Endothelial cell of umbilical vein (primary cell): ENCODE results near the gene CPTP. TPM values are rescaled to one million over a fixed set of nuclear protein-coding genes. Genes with fewer than 3 reads are reported as not detected.

Experiments used
- BruUV-seq: library from RNA; stranded (reverse); fragments of 400-500 nt; replicated peaks from 2 replicates; lab custom pipeline; 2021; lab: Mats Ljungman, UMichigan
- CTCF ChIA-PET: fragments of 300-600, 350-600 bp; sonication (Branson Sonifier 250); formaldehyde crosslinking; loops from one replicate; lab custom pipeline; 2021; ENCODE audit warnings: antibody characterized with exemption, inconsistent platforms; lab: Charles Lee
- POLR2A ChIA-PET: fragments of 300-600, 350-600 bp; sonication (Branson Sonifier 250); formaldehyde crosslinking; loops from one replicate; lab custom pipeline; 2021; ENCODE audit warnings: antibody characterized with exemption, inconsistent platforms; lab: Charles Lee
- DNase-seq: peaks from one replicate; pipeline ENCODE4 v3.0.0-alpha.2; 2011; ENCODE audit warnings: low read depth, low spot score
- FAIRE-seq: peaks from 2 replicates; lab custom pipeline; 2011; peaks lifted over from hg19 to GRCh38; lab: Jason Lieb, UNC
- H2AFZ ChIP-seq: 2 replicates; pipeline ENCODE4 v1.6.0; 2012; ENCODE audit warnings: low read depth, low read length, control low read depth, inconsistent platforms
- H3K27ac ChIP-seq: 2 replicates; pipeline ENCODE4 v1.5.1; 2011; ENCODE audit warnings: low read depth, mild to moderate bottlenecking, control low read depth, low read length, moderate library complexity; ENCODE audit not compliant: insufficient read depth
- H3K27me3 ChIP-seq, 2 experiments: 2 replicates each; pipeline versions ENCODE4 v1.6.0 to v1.6.1; 2011; ENCODE audit warnings: low read length in 2 of 2, mixed read lengths in 1 of 2; ENCODE audit not compliant: control insufficient read depth in 2 of 2, insufficient read depth in 2 of 2
- H3K36me3 ChIP-seq, 2 experiments: 2 replicates in 1 of 2; 3 replicates in 1 of 2; pipeline ENCODE4 v1.5.1; 2011; ENCODE audit warnings: low read length in 2 of 2, mild to moderate bottlenecking in 1 of 2, moderate library complexity in 1 of 2; ENCODE audit not compliant: control insufficient read depth in 2 of 2, insufficient read depth in 2 of 2; ENCODE audit errors: extremely low read depth in 1 of 2
- H3K4me1 ChIP-seq: 3 replicates; pipeline ENCODE4 v1.5.1; 2011; ENCODE audit warnings: mild to moderate bottlenecking, low read length; ENCODE audit not compliant: control insufficient read depth, insufficient read depth; ENCODE audit errors: extremely low read depth
- H3K4me2 ChIP-seq: 2 replicates; pipeline ENCODE4 v1.6.1; 2011; ENCODE audit warnings: low read length, control low read depth, mixed read lengths; ENCODE audit not compliant: insufficient read depth
- H3K4me3 ChIP-seq, 3 experiments: fragments of 200-600 bp in 1 of 3; sonication (generic), shearing (Covaris generic) in 1 of 3; replicated peaks in 1 of 3; 2 replicates each; pipeline ENCODE4 v1.5.1; 2011 to 2016; ENCODE audit warnings: control low read depth in 3 of 3, low read length in 3 of 3, mild to moderate bottlenecking in 2 of 3, inconsistent platforms in 1 of 3, low read depth in 1 of 3, moderate library complexity in 1 of 3; ENCODE audit not compliant: insufficient read depth in 1 of 3
- H3K79me2 ChIP-seq: 2 replicates; pipeline ENCODE4 v1.6.0; 2012; ENCODE audit warnings: low read length, inconsistent platforms; ENCODE audit not compliant: control insufficient read depth, insufficient read depth
- H3K9ac ChIP-seq: replicated peaks from 2 replicates; pipeline ENCODE3; 2011; ENCODE audit warnings: low read length, control low read depth; ENCODE audit not compliant: insufficient read depth; ENCODE audit errors: extremely low read depth
- H3K9me1 ChIP-seq: replicated peaks from 3 replicates; pipeline ENCODE4 v1.6.0; 2011; ENCODE audit warnings: mild to moderate bottlenecking, low read length; ENCODE audit not compliant: control insufficient read depth, insufficient read depth; ENCODE audit errors: extremely low read depth
- H3K9me3 ChIP-seq: replicated peaks from 2 replicates; pipeline ENCODE4 v1.5.1; 2012; ENCODE audit warnings: low read length, inconsistent platforms; ENCODE audit not compliant: control insufficient read depth, insufficient read depth
- H4K20me1 ChIP-seq: replicated peaks from 2 replicates; pipeline ENCODE3; 2011; ENCODE audit warnings: mild to moderate bottlenecking, low read length; ENCODE audit not compliant: control insufficient read depth, insufficient read depth; ENCODE audit errors: extremely low read depth
- CTCF ChIP-seq, 2 donors: IDR thresholded peaks; 1 replicate in 1 of 2; 2 replicates in 1 of 2; pipeline ENCODE4 v1.5.1; 2011; ENCODE audit warnings: low read length in 2 of 2, mild to moderate bottlenecking in 2 of 2, moderate library complexity in 2 of 2, control low read depth in 1 of 2, inconsistent platforms in 1 of 2, low read depth in 1 of 2; ENCODE audit not compliant: insufficient read depth in 1 of 2; ENCODE audit errors: extremely low read depth in 1 of 2
- EZH2 ChIP-seq: IDR thresholded peaks from 2 replicates; pipeline ENCODE4 v1.6.1; 2012; ENCODE audit warnings: borderline replicate concordance, low read depth, mild to moderate bottlenecking, moderate library complexity, low read length, inconsistent platforms; ENCODE audit not compliant: severe bottlenecking
- FOS ChIP-seq: IDR thresholded peaks from 2 replicates; pipeline ENCODE4 v1.6.1; 2011; ENCODE audit warnings: mild to moderate bottlenecking, low read length, moderate library complexity, borderline replicate concordance; ENCODE audit not compliant: insufficient read depth
- JUN ChIP-seq: IDR thresholded peaks from 2 replicates; pipeline ENCODE4 v1.6.1; 2011; ENCODE audit warnings: borderline replicate concordance, low read depth; ENCODE audit not compliant: insufficient read length, insufficient read depth
- MAX ChIP-seq: IDR thresholded peaks from 2 replicates; pipeline ENCODE4 v1.6.1; 2011; ENCODE audit not compliant: insufficient read depth, insufficient read length
- MYC ChIP-seq: IDR thresholded peaks from one replicate; pipeline ENCODE4 v1.6.1; 2011; ENCODE audit warnings: mild to moderate bottlenecking, low read depth, low read length
- POLR2A ChIP-seq: IDR thresholded peaks from 2 replicates; pipeline ENCODE4 v1.6.1; 2012; ENCODE audit warnings: low read depth, mild to moderate bottlenecking, control low read depth, low read length
- POLR2AphosphoS5 ChIP-seq: IDR thresholded peaks from 2 replicates; pipeline ENCODE4 v1.6.1; 2012; ENCODE audit warnings: low read depth, mild to moderate bottlenecking, control low read depth, low read length, moderate library complexity; ENCODE audit not compliant: insufficient read depth
- dilution Hi-C: fragments of 300-500 bp; cut with MboI; formaldehyde crosslinking; loops from one replicate; pipeline ENCODE4 v1.15.0; 2019; ENCODE audit warnings: low sequenced_read_pairs; ENCODE audit not compliant: extremely low pct_ligation_motif_present
- intact Hi-C: fragments of 100-400 bp; cut with micrococcal nuclease; formaldehyde crosslinking; loops from one replicate; pipeline ENCODE4 v1.10.0; 2022
- polyA plus RNA-seq, 4 experiments: library from polyadenylated mRNA; depleted of rRNA in 3 of 4; stranded (reverse) in 3 of 4; unstranded in 1 of 4; fragments of >200 nt; gene quantifications; 2 replicates each; pipeline versions ENCODE4 v1.2.1 to v1.2.3, GENCODE V29; 2011 to 2012; ENCODE audit warnings: missing spikeins in 1 of 4
- total RNA-seq: library from RNA; stranded (reverse); gene quantifications from 2 replicates; pipeline ENCODE4 v1.2.3, GENCODE V29; 2021

The CPTP gene
- total and polyA plus RNA-seq, 2 donors (not counting 3 experiments of a cell fraction or from before 2014, with no cell fraction given) = 20.9 to 29.5 TPM

GRCh38 chr1:1333551-1334241 is 9.1 kb downstream of the CPTP start:
- TF ChIP-seq MYC (no peak), FOS (no peak), CTCF (IDR thresholded peaks at IDR 0.05; ENCODE audit: extremely low read depth in 1 of 2, insufficient read depth in 1 of 2, low read depth in 1 of 2, low read length in 2 of 2) (no peak), POLR2A (no peak), POLR2AphosphoS5 (no peak), EZH2 (no peak), JUN (no peak), MAX (no peak)
- dilution Hi-C loops (no loop called here), intact Hi-C loops (no loop called here)
- peaks cover 0 to 4% of the 10 kb centered on the region in 2 experiments for H3K36me3 ChIP-seq
- no peak overlapping the region for H2AFZ ChIP-seq
- FAIRE-seq (no peak), DNase-seq (no peak)
- H3K9ac ChIP-seq = no peak overlapping the region
- no peak overlapping the region for H3K4me3 ChIP-seq
- POLR2A ChIA-PET = no interaction called here
- H3K27me3 ChIP-seq = no peaks in the 10 kb centered on the region
- no peaks in the 10 kb centered on the region for H3K9me3 ChIP-seq
- H3K79me2 ChIP-seq = no peaks in the 10 kb centered on the region
- H3K9me1 ChIP-seq = no peaks in the 10 kb centered on the region
- H3K27ac ChIP-seq = no peak overlapping the region
- no TSS peak for BruUV-seq
- H4K20me1 ChIP-seq = no peaks in the 10 kb centered on the region
- H3K4me2 ChIP-seq = no peak overlapping the region
- CTCF ChIA-PET = no interaction called here
- no peaks in the 10 kb centered on the region for H3K4me1 ChIP-seq
